Thymus (tissue), 11 donors: Measurements from ENCODE around the gene SLC49A4. TPM values are rescaled to one million over a fixed set of nuclear protein-coding genes. Genes with fewer than 3 reads are reported as not detected.

Source experiments
- DNase-seq, 9 donors: peaks; one replicate each; pipeline ENCODE4 v3.0.0-alpha.2; 2013; ENCODE audit warnings: low spot score in 9 of 9, low read depth in 6 of 9, missing footprints in 1 of 9
- H3K27ac ChIP-seq, 2 donors: one replicate each; pipeline ENCODE4 v1.5.1; 2013; ENCODE audit warnings: control low read depth in 1 of 2, low read depth in 1 of 2, low read length in 1 of 2, mild to moderate bottlenecking in 1 of 2, moderate library complexity in 1 of 2
- H3K27me3 ChIP-seq, 2 donors: one replicate each; pipeline ENCODE4 v1.5.1; 2013; ENCODE audit warnings: low read length in 1 of 2; ENCODE audit not compliant: control insufficient read depth in 2 of 2, insufficient read depth in 1 of 2
- H3K36me3 ChIP-seq, 2 donors: one replicate each; pipeline ENCODE4 v1.5.1; 2013; ENCODE audit warnings: low read length in 1 of 2, mild to moderate bottlenecking in 1 of 2, moderate library complexity in 1 of 2; ENCODE audit not compliant: control insufficient read depth in 2 of 2, insufficient read depth in 2 of 2
- H3K4me1 ChIP-seq, 2 donors: one replicate each; pipeline ENCODE4 v1.5.1; 2013; ENCODE audit warnings: low read length in 2 of 2; ENCODE audit not compliant: control insufficient read depth in 2 of 2, insufficient read depth in 2 of 2
- H3K4me3 ChIP-seq, 2 donors: one replicate each; pipeline ENCODE4 v1.5.1; 2013; ENCODE audit warnings: low read length in 2 of 2, control low read depth in 1 of 2, mild to moderate bottlenecking in 1 of 2
- H3K9me3 ChIP-seq, 2 donors: one replicate each; pipeline ENCODE4 v1.5.1; 2013; ENCODE audit warnings: low read length in 1 of 2, mild to moderate bottlenecking in 1 of 2; ENCODE audit not compliant: control insufficient read depth in 2 of 2, insufficient read depth in 1 of 2
- WGBS: extraction: QIAGEN DNeasy Blood & Tissue Kit; methylation state at CpG from one replicate; pipeline ENCODE4 v1.1.7; 2013; 5-methylcytosine and 5-hydroxymethylcytosine counted together
- polyA plus RNA-seq: library from polyadenylated mRNA; stranded (reverse); fragments of 200-250 nt; gene quantifications from one replicate; pipeline ENCODE4 v1.2.3, GENCODE V29; 2013
- total RNA-seq: library from RNA; stranded (reverse); fragments of 120-200 nt; gene quantifications from one replicate; pipeline ENCODE4 v1.2.4, GENCODE V29; 2013
- donor health status: healthy.

Gene SLC49A4
- total and polyA plus RNA-seq, 2 donors, result 3.3 to 5.9 TPM

DNA sequence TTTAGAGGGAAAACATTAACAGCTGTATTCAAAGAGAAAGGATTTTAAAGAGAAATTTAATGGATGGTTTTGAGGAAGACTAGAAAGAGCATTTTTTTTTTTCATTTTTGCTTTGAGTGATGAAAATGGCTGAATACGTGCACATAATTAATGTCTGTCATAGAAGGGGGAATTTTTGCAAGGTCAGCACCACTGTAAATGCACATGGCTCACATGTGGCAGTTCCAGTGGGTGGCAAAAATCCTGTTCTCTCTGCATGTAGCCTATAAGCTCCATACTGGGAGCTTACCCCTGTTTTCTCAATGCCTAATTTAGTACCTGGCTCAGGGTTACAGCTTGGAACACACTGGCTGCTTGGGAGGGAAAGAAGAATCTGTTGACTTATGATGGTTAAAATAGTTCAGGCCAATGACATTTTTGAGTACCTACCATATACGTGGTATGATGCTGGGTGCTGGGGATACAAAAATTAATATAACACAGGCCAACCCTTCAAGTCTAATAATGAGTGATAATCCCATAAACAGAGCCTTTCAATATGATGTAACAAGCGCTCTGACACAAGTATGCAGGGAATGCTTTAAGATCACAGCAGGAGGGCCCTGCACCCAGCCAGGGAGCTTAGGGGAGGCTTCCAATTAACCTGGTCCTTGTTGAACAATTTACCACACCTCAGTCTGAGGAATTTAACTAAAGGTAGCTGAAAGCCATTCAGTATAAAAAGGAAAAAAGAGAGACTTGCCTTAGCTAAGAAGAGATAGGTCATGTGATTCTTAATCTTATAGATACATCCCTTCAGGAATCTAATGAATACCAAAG, 34.2 kb upstream of the SLC49A4 start:
- Histone ChIP-seq H3K27me3 (no peaks in the 10 kb centered on the region), H3K36me3 (peaks cover 5 to 7% of the 10 kb centered on the region in 2 donors), H3K4me1 (no peaks in the 10 kb centered on the region), H3K4me3 (no peak overlapping the region), H3K9me3 (no peaks in the 10 kb centered on the region), H3K27ac (no peak overlapping the region)
- 97% methylated on average over 3 of the region's 3 CpGs for WGBS
- DNase-seq, result no peak

GRCh38 chr3:122766430-122766829, 28.4 kb upstream of the SLC49A4 start:
- Histone ChIP-seq H3K4me3 (no peak overlapping the region), H3K27ac (no peak overlapping the region), H3K9me3 (no peaks in the 10 kb centered on the region), H3K4me1 (no peaks in the 10 kb centered on the region), H3K27me3 (no peaks in the 10 kb centered on the region), H3K36me3 (peaks cover 2 to 7% of the 10 kb centered on the region in 2 donors)
- DNase-seq, result no peak
- 97% methylated on average over 3 of the region's 3 CpGs for WGBS

DNA sequence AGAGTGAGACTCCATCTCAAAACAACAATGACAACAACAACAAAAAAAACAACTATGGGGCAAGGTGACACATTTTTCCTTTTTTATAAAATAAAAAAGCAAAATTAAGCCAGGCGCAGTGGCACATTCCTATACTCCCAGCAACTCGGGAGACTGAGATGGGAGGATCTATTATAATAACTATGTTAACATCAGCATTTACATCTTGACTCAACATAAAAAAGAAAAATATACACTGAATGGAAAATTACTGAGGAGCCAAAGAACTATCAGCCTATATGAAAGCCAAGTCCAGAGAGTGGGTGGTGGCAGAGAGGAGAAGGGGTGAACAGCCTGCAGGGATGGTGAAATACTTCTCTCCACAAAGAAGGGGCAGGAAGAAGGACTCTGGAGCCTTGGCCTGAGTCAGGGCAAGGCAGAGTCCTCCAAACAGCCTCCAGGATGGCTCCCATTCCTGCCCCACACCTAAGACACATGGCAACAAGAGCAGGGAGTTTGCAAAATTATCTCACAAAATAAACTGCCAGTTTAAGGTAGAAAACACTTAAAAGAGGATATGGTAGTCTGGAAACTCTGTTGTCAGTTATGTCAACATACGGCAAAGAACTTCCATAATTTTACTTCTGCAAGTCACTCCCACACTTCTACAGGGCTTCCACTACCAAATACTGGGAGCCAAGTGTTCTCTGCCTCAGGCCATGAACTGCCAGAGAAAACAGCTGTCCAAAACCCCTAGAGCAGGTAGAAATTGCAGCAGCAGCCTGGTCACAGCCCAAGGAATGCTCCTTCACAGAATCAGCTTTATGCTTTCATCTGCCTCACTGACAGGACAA, 27.1 kb upstream of the SLC49A4 start:
- 94% methylated on average over 3 of the region's 3 CpGs for WGBS
- no peak overlapping the region for H3K27ac ChIP-seq
- H3K27me3 ChIP-seq, result no peaks in the 10 kb centered on the region
- H3K4me1 ChIP-seq, result no peaks in the 10 kb centered on the region
- H3K4me3 ChIP-seq, result no peak overlapping the region
- peaks cover 2 to 3% of the 10 kb centered on the region in 2 donors for H3K36me3 ChIP-seq
- no peaks in the 10 kb centered on the region for H3K9me3 ChIP-seq
- no peak for DNase-seq

DNA sequence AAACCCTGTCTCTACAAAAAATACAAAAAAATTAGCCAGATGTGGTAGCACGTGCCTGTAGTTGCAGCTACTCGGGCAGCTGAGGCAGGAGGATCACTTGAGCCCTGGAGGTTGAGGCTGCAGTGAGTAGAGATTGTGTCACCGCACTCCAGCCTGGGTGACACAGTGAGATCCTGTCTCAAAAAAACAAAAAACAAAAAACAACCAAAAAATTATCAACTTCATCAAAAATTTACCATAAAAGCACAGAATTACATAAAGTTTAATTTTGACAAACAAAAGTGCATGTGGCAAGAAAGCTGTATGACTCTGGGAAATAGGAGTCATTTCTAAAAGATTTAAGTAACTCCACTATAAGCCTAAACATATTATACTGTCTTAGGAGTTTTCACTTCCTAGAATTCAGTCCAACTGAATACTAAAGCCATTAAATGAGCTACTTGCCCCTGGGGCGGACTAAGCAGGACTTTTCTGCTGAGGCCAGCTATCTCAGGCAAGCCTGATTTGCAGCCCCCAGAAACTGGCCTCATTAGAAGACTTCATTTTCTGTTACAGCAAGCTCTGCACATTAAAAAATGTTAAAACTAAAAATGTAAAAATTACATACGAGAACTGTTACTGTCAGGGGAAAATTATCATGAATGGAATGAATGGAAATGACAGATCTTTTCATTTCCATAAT, 24.2 kb upstream of the SLC49A4 start:
- H3K27me3 ChIP-seq, result no peaks in the 10 kb centered on the region
- no peak for DNase-seq
- no peaks in the 10 kb centered on the region for H3K4me1 ChIP-seq
- peaks cover 2 to 3% of the 10 kb centered on the region in 2 donors for H3K36me3 ChIP-seq
- H3K4me3 ChIP-seq, result no peak overlapping the region
- WGBS, result 97% methylated on average over 5 of the region's 5 CpGs
- no peak overlapping the region for H3K27ac ChIP-seq
- H3K9me3 ChIP-seq, result no peaks in the 10 kb centered on the region

GRCh38 chr3:122772827-122773226, 22.0 kb upstream of the SLC49A4 start:
- H3K36me3 ChIP-seq, result peaks cover 0 to 2% of the 10 kb centered on the region in 2 donors
- H3K4me3 ChIP-seq, result no peak overlapping the region
- no peak overlapping the region for H3K27ac ChIP-seq
- WGBS, result 97% methylated on average over 1 of the region's 1 CpG
- DNase-seq, result no peak
- H3K4me1 ChIP-seq, result no peaks in the 10 kb centered on the region
- no peaks in the 10 kb centered on the region for H3K27me3 ChIP-seq
- no peaks in the 10 kb centered on the region for H3K9me3 ChIP-seq

GRCh38 chr3:122773944-122774509, 20.8 kb upstream of the SLC49A4 start:
- H3K4me3 ChIP-seq, result no peak overlapping the region
- WGBS, result 96% methylated on average over 3 of the region's 3 CpGs
- no peak for DNase-seq
- no peaks in the 10 kb centered on the region for H3K4me1 ChIP-seq
- H3K9me3 ChIP-seq, result no peaks in the 10 kb centered on the region
- no peak overlapping the region for H3K27ac ChIP-seq
- peaks cover 0 to 2% of the 10 kb centered on the region in 2 donors for H3K36me3 ChIP-seq
- H3K27me3 ChIP-seq, result no peaks in the 10 kb centered on the region

- no peak for DNase-seq
- H3K27ac ChIP-seq, result no peak overlapping the region
- over 99% methylated on average over 3 of the region's 3 CpGs for WGBS
- no peaks in the 10 kb centered on the region for H3K9me3 ChIP-seq
- H3K4me1 ChIP-seq, result no peaks in the 10 kb centered on the region
- H3K27me3 ChIP-seq, result no peaks in the 10 kb centered on the region
- no peak overlapping the region for H3K4me3 ChIP-seq
- peaks cover 0 to 2% of the 10 kb centered on the region in 2 donors for H3K36me3 ChIP-seq
Observed at GRCh38 chr3:122774564-122774963, 20.3 kb upstream of the SLC49A4 start.

DNA sequence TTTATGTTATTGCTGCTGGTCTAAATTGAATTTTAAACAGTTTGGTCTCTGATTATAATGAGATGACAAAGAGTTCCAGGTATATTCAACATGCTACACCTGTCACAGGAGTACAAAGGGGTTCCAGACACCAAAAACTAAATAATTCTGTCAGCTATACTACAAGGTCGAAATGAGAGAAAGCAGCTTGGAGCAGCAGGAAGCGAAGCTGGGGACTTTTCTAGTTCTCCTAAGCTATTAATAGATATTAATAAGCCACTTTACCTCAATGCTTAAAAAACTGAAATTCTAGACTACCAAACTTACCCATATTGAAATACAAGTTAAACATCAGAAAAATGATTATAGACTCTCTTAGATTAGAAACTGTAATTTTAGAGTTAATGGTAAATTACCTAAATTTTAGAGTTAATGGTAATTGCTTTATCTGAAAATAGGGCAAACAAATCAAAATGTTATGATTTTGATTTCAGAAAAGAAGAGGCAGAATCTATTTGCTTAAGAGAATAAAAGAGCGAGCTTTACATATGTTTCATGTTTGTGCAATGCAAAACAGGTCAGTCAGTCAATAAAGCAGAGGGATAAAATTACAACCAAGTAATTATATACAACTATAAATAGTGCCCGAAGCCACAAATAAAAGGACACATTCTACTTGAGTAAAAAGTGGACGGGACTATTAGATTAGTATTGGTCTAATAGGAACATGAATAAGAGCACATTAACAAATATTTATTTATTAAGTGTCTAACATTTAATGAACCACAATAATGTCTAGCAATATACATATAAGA, 18.0 kb upstream of the SLC49A4 start:
- 88% methylated on average over 5 of the region's 5 CpGs for WGBS
- no peak overlapping the region for H3K4me3 ChIP-seq
- no peak for DNase-seq

More for the DNA sequence above, 18.0 kb upstream of the SLC49A4 start:
- Histone ChIP-seq H3K9me3 (no peaks in the 10 kb centered on the region), H3K27ac (no peak overlapping the region), H3K4me1 (no peaks in the 10 kb centered on the region), H3K36me3 (no peaks in the 10 kb centered on the region), H3K27me3 (no peaks in the 10 kb centered on the region)
